ENCODE data around the gene ACVRL1. TPM values are rescaled to one million over a fixed set of nuclear protein-coding genes. Genes with fewer than 3 reads are reported as not detected.
A peak's percentile ranks its signal among the peaks of the same experiment; 100 is the strongest.

The ACVRL1 gene
- total and polyA plus RNA-seq, 5 donors = 18.7 to 38.8 (median 28.4) TPM

GRCh38 chr12:51898506-51898905 is 8.8 kb upstream of the ACVRL1 start:
- WGBS = 82% methylated on average over 2 of the region's 2 CpGs
- intact Hi-C loops (cut with DNase I) = loop anchor here in 2 of 4 donors (5.0 kb wide), 1 partner anchor 84 kb away; no protein-coding TSS in a partner anchor
- no peak for ATAC-seq
- H3K4me1 ChIP-seq (ENCODE audit: control insufficient read depth, insufficient read depth, low read length) = peaks cover 5% of the 10 kb centered on the region
- no peaks in the 10 kb centered on the region for H3K9me3 ChIP-seq (ENCODE audit: control insufficient read depth, low read length)
- DNase-seq = no peak
- H3K27ac ChIP-seq (ENCODE audit: low read length) = no peak overlapping the region
- H3K27me3 ChIP-seq (ENCODE audit: control insufficient read depth, insufficient read depth) = no peaks in the 10 kb centered on the region
- no peak overlapping the region for H3K4me3 ChIP-seq (ENCODE audit: low read length)

DNA sequence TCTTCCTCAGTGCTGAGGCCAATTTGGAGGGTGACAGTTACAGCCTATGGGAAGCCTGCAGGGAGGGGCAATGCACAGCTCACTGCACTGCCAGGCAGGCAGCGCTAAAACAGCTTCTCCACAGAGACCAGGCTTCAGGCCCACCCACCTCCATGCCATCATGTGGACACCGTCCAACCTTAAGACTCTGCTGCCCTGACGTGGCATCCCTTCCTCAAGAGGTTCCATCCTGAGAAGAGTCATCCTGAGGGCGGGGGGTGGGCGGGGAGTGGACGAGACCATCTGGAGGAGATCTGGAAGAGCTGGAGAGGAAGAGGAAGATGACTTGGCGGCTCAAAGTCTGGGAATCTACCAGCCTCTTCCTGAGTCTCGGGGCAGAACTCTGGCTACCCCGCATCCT is 8.4 kb upstream of the ACVRL1 start:
- ATAC-seq (no peak), DNase-seq (no peak)
- H3K27ac ChIP-seq (ENCODE audit: low read length) = no peak overlapping the region
- H3K27me3 ChIP-seq (ENCODE audit: control insufficient read depth, insufficient read depth) = no peaks in the 10 kb centered on the region
- peaks cover 5% of the 10 kb centered on the region for H3K4me1 ChIP-seq (ENCODE audit: control insufficient read depth, insufficient read depth, low read length)
- no peak overlapping the region for H3K4me3 ChIP-seq (ENCODE audit: low read length)
- no peaks in the 10 kb centered on the region for H3K9me3 ChIP-seq (ENCODE audit: control insufficient read depth, low read length)
- WGBS = 76% methylated on average over 9 of the region's 9 CpGs
- intact Hi-C loops (cut with DNase I) = loop anchor here in 2 of 4 donors (5.0 kb wide), 1 partner anchor 83 kb away; no protein-coding TSS in a partner anchor

DNA sequence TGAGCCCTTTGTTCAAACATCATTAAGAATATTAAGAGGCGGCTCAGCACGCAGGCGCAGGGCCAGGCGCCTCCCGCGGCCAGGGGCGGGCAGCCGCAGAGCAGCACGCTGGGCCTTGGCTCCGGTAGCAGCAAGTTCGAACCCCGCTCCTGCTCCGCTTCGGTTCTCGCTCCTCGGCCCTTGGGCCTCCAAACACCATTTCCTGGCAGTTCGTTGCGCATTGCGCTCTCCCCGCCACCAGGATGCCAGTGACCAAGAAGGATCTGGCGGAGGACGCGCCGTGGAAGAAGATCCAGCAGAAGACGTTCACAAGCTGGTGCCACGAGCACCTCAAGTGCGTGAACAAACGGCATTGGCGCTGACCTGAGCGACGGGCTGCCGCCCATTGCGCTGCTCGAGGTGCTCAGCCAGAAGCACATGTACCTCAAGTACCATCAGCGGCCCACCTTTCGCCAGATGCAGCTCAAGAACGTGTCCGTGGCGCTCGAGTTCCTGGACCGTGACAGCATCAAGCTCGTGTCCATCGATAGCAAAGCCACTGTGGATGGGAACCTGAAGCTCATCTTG is 6.9 kb upstream of the ACVRL1 start:
- intact Hi-C loops (cut with DNase I) = loop anchor here in 1 of 4 donors (10.0 kb wide), 1 partner anchor 174 kb away; the partner anchor contains the start of gene SMIM41
- Histone ChIP-seq H3K9me3 (ENCODE audit: control insufficient read depth, low read length) (no peaks in the 10 kb centered on the region), H3K4me3 (ENCODE audit: low read length) (no peak overlapping the region), H3K27ac (ENCODE audit: low read length) (no peak overlapping the region), H3K27me3 (ENCODE audit: control insufficient read depth, insufficient read depth) (no peaks in the 10 kb centered on the region), H3K4me1 (ENCODE audit: control insufficient read depth, insufficient read depth, low read length) (peaks cover 3% of the 10 kb centered on the region)
- ATAC-seq (no peak), DNase-seq (peak in 1 of 3 donors; percentile 48)
- 97% methylated on average over 43 of the region's 43 CpGs for whole genome bisulfite sequencing

DNA sequence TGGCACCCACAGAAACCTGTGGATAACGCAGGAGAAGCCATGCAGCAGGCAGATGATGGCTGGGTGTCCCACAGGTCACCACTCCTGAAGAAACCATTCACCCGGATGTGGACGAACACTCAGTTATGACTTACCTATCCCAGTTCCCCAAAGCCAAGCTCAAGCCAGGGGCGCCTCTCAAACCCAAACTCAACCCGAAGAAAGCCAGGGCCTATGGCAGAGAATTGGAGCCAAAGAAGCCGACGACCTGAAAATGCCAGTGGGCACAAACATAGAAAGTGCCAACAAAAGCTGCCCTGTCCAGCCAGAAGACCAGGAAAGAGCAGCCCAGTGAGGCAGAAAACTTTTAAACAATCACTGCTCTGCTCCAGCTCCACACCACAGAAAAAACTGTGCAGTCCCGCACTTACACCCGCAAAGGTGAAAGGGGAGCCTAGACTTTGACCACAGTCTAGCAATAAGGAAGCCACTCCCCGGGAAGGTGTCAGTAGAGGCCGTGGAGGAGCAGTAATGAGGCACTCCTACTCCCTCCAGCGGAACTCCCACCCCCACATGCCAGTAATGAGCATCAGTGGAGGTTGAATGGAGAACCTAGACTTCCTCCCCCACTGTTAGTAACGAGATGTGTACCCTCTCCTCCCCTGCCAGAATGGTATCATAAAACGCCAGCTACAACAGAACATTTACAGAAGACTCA is 6.0 kb upstream of the ACVRL1 start:
- ATAC-seq (no peak), DNase-seq (peak in 1 of 3 donors; percentile 24)
- Histone ChIP-seq H3K27ac (ENCODE audit: low read length) (no peak overlapping the region), H3K4me3 (ENCODE audit: low read length) (no peak overlapping the region), H3K9me3 (ENCODE audit: control insufficient read depth, low read length) (no peaks in the 10 kb centered on the region), H3K27me3 (ENCODE audit: control insufficient read depth, insufficient read depth) (no peaks in the 10 kb centered on the region), H3K4me1 (ENCODE audit: control insufficient read depth, insufficient read depth, low read length) (peaks cover 5% of the 10 kb centered on the region)
- intact Hi-C loops (cut with DNase I) = loop anchor here in 1 of 4 donors (10.0 kb wide), 1 partner anchor 174 kb away; the partner anchor contains the start of gene SMIM41
- WGBS = 84% methylated on average over 14 of the region's 14 CpGs

GRCh38 chr12:51901881-51902280 is 5.4 kb upstream of the ACVRL1 start:
- Histone ChIP-seq H3K27ac (ENCODE audit: low read length) (no peak overlapping the region), H3K27me3 (ENCODE audit: control insufficient read depth, insufficient read depth) (no peaks in the 10 kb centered on the region), H3K4me3 (ENCODE audit: low read length) (no peak overlapping the region), H3K9me3 (ENCODE audit: control insufficient read depth, low read length) (no peaks in the 10 kb centered on the region), H3K4me1 (ENCODE audit: control insufficient read depth, insufficient read depth, low read length) (peaks cover 8% of the 10 kb centered on the region)
- intact Hi-C loops (cut with DNase I) = loop anchor here in 1 of 4 donors (10.0 kb wide), 1 partner anchor 173 kb away; the partner anchor contains the start of gene SMIM41
- WGBS = 97% methylated on average over 11 of the region's 11 CpGs
- DNase-seq (no peak), ATAC-seq (no peak)

DNA sequence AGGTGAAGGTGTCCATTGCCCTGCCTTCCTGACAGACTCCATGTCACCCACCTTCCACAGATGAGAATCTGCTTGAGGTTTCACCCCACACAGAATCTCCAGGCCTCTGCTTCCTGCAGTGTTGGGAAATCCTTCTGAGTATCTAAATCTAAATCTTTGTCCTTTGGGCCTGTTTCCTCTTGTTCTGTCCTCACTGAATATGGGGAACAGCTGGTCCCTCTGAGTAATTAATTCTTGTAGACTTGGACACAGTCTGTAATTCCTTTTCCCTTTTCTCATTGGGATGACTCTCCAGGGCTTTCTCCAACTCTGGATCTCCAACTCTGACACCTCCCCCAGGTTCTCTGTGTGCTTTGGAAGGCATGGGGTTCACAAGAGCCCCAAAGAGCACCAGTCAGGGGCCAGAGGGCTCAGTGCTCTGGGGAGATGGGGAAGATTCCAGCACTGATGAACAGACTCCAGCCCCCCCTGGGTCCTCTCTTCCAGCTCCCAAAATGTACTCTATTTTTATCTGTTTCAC is 2.3 kb upstream of the ACVRL1 start:
- Histone ChIP-seq H3K27me3 (ENCODE audit: control insufficient read depth, insufficient read depth) (no peaks in the 10 kb centered on the region), H3K27ac (ENCODE audit: low read length) (peak overlapping the region; percentile 95), H3K9me3 (ENCODE audit: control insufficient read depth, low read length) (no peaks in the 10 kb centered on the region), H3K4me1 (ENCODE audit: control insufficient read depth, insufficient read depth, low read length) (peaks cover 10% of the 10 kb centered on the region), H3K4me3 (ENCODE audit: low read length) (no peak overlapping the region)
- intact Hi-C loops (cut with DNase I) = loop anchor here in 1 of 4 donors (10.0 kb wide), 1 partner anchor 170 kb away; the partner anchor contains the start of gene SMIM41
- peak in 2 of 3 donors; percentile 65 to 72 for DNase-seq
- ATAC-seq = peak; percentile 70 to 73

- ATAC-seq (peak; percentile 87 to 91), DNase-seq (peak; percentile 89 to 96 (median 91))
- peaks cover 17% of the 10 kb centered on the region for H3K4me1 ChIP-seq (ENCODE audit: control insufficient read depth, insufficient read depth, low read length)
- no peak overlapping the region for H3K4me3 ChIP-seq (ENCODE audit: low read length)
- intact Hi-C loops (cut with DNase I) = loop anchor here in 1 of 4 donors (10.0 kb wide), 1 partner anchor 169 kb away; the partner anchor contains the start of gene SMIM41
- H3K27ac ChIP-seq (ENCODE audit: low read length) = peak overlapping the region; percentile 95
- 31% methylated on average over 18 of the region's 18 CpGs for WGBS
- no peaks in the 10 kb centered on the region for H3K27me3 ChIP-seq (ENCODE audit: control insufficient read depth, insufficient read depth)
- no peaks in the 10 kb centered on the region for H3K9me3 ChIP-seq (ENCODE audit: control insufficient read depth, low read length)
Observed at GRCh38 chr12:51905471-51906429, 1.6 kb upstream of the ACVRL1 start.

GRCh38 chr12:51906430-51907082 is 748 bp upstream of the ACVRL1 start:
- 21% methylated on average over 23 of the region's 23 CpGs for WGBS
- Histone ChIP-seq H3K27me3 (ENCODE audit: control insufficient read depth, insufficient read depth) (no peaks in the 10 kb centered on the region), H3K27ac (ENCODE audit: low read length) (peak overlapping the region; percentile 95), H3K4me1 (ENCODE audit: control insufficient read depth, insufficient read depth, low read length) (peaks cover 22% of the 10 kb centered on the region), H3K9me3 (ENCODE audit: control insufficient read depth, low read length) (no peaks in the 10 kb centered on the region), H3K4me3 (ENCODE audit: low read length) (peak overlapping the region; percentile 91)
- ATAC-seq = peak; percentile 8 to 16
- DNase-seq = peak in 1 of 3 donors; percentile 66
- intact Hi-C loops (cut with DNase I) = loop anchor here in 1 of 4 donors (10.0 kb wide), 1 partner anchor 168 kb away; the partner anchor contains the start of gene SMIM41

GRCh38 chr12:51907856-51908425 is 637 bp downstream of the ACVRL1 start:
- intact Hi-C loops (cut with DNase I) = loop anchor here in 1 of 4 donors (10.0 kb wide), 1 partner anchor 167 kb away; the partner anchor contains the start of gene SMIM41
- H3K4me1 ChIP-seq (ENCODE audit: control insufficient read depth, insufficient read depth, low read length) = peaks cover 22% of the 10 kb centered on the region
- H3K9me3 ChIP-seq (ENCODE audit: control insufficient read depth, low read length) = no peaks in the 10 kb centered on the region
- no peak for ATAC-seq
- 61% methylated on average over 7 of the region's 7 CpGs for WGBS
- H3K27ac ChIP-seq (ENCODE audit: low read length) = peak overlapping the region; percentile 92
- H3K4me3 ChIP-seq (ENCODE audit: low read length) = peak overlapping the region; percentile 91
- DNase-seq = no peak
- no peaks in the 10 kb centered on the region for H3K27me3 ChIP-seq (ENCODE audit: control insufficient read depth, insufficient read depth)
